ENCODE data around the gene RBM25.
"Not testable (repeated sequence)": the region's sequence is repeated elsewhere in the genome, so short reads cannot be mapped to it uniquely, and the experiment has no call there.

RBM25 gene

GRCh38 chr14:73058224-73058921 lies at the start of gene RBM25:
RBM25 (plus strand) TSS chr14:73058534; CDS start chr14:73071642, 13,108 bp downstream.
- peak; percentile 100 for DNase-seq

- not testable (repeated sequence) for DNase-seq
Measured at GRCh38 chr14:73011189-73011588, 47.1 kb upstream of the RBM25 start.

DNA sequence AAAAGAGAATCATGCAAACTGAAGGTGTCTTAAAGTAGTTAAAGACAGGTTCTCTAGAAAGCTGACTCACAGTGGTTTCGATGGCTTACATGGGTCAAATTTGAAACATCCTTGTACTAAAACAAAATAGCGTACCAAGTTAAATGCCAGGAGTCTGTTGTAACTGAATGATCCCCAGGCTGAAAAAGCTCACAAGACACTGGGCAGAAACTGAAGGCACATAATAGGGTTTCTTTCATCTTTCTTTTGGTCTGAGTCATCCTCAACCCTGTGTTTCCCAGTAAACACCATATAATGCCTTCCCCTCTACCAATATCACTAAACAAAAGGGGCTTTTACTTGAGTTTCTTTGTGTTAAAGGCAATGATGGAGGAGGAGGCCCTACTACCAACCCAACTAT lies 44.2 kb upstream of the RBM25 start:
- no peak for DNase-seq

DNA sequence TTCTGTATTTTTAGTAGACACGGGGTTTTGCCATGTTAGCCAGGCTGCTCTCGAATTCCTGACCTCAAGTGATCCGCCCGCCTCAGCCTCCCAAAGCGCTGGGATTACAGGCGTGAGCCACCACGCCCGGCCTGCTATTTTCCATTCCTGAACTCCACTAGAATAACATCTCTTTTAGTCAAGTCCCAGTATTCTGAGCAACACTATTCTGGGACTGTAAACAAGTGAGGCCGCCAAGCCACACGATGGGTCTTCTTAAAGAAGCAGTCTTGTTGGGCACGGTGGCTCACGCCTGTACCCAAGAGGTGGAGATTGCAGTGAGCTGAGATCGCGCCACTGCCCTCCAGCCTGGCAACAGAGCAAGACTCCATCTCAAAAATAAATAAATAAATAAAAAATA lies 42.8 kb upstream of the RBM25 start:
- not testable (repeated sequence) for DNase-seq

DNA sequence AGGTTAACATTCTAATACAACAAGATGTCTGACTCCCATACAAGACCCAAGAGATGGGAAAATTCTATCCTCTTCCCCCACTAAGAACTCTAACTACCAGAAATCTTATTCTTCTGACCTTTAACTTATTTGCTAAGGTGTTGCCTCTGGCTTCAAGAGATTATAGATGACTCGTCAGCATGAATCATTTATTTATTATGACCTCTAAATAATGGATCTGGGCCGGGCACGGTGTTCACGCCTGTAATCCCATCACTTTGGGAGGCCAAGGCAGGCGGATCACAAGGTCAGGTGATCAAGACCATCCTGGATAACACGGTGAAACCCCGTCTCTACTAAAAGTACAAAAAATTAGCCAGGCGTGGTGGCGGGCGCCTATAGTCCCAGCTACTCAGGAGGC lies 42.3 kb upstream of the RBM25 start:
- DNase-seq = not testable (repeated sequence)

DNA sequence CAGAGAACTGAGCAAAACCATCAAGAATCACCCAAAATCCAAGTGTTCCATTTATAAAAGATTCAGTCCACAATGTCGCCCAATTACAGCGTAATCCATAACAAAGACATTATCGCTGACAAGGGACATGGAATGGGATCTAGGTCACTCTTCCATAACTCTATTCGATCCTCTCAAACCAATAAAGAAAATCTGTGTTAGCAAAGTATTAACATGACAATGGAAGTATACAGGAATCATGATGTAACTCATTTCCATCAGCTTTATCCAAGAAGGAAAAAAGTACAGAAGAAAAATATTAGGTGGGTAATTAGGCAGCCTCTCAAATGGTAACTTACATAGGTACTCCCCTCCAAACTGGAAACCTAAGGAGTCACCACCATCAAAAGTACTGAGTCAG lies 36.3 kb upstream of the RBM25 start:
- no peak for DNase-seq

DNA sequence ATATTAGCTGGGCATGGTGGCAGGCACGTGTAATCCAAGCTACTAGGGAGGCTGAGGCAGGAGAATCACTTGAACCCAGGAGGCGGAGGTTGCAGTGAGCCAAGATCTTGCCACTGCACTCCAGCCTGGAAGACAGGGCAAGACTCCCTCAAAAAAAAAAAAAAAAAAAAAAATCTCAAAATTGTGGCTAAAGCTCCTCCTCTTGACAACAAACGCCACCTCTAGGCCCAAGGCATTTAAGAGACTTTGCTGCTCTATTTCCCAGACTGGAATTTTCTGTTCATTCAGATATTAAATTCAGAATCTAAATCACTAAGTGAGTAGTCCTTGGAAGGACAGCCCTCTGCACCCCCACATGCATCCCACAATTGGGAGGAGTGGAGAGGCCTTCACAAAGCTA lies 32.8 kb upstream of the RBM25 start:
- no peak for DNase-seq

DNA sequence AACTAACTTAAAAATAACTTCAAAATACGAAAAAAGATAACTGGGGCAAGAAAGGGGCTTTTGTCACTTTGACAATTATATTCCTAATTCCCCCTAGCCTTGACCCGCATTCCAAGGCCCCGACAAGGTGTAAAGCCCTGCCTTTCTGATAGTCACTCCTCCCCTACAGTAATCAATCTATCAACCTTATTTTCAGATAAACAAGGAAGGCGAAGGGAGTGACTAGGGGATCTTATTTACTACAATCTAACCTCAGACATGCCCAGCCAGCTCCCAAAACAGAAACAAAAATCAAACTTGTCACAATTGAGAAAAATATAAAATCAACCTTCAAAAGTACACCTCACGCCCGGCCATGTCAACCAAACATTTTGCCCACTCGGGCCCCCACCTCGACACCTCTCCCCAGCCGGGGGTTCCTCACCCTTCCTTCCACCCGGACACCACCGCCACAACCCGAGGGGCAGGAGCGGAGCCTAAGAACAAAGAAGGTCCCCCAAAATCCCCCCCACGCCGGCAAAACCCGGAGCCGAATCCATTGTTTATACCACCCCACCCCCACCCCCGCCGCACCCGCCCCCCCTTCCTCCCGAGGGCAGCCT lies 32.0 kb upstream of the RBM25 start:
- DNase-seq = peak; percentile 20

GRCh38 chr14:73026845-73027542 lies 31.3 kb upstream of the RBM25 start, which contains the start of gene ZFYVE1:
ZFYVE1 (minus strand) TSS chr14:73027106; CDS start chr14:73024508, 2,598 bp downstream.
- peak; percentile 99 for DNase-seq

- no peak for DNase-seq
Measured at GRCh38 chr14:73027546-73027945, 30.8 kb upstream of the RBM25 start.

DNA sequence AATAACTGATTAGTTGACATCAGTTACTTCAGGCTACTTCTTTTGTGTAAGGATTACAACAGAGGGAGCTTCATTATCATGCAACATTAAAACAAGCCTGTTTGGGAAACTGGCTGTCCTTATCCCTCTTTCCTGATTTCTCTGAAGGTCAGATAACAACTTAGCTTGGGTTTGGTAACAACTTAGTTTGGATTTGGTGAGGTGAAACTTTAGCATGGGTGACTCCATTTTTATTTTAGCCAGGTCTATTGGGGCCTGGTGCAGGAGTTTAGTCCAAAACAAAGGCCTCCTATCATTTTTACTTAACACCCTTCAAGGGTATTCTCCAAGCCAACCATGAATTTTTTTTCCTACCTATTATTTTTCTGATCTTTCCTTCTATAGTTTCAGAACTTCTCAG lies 30.4 kb upstream of the RBM25 start:
- no peak for DNase-seq

DNA sequence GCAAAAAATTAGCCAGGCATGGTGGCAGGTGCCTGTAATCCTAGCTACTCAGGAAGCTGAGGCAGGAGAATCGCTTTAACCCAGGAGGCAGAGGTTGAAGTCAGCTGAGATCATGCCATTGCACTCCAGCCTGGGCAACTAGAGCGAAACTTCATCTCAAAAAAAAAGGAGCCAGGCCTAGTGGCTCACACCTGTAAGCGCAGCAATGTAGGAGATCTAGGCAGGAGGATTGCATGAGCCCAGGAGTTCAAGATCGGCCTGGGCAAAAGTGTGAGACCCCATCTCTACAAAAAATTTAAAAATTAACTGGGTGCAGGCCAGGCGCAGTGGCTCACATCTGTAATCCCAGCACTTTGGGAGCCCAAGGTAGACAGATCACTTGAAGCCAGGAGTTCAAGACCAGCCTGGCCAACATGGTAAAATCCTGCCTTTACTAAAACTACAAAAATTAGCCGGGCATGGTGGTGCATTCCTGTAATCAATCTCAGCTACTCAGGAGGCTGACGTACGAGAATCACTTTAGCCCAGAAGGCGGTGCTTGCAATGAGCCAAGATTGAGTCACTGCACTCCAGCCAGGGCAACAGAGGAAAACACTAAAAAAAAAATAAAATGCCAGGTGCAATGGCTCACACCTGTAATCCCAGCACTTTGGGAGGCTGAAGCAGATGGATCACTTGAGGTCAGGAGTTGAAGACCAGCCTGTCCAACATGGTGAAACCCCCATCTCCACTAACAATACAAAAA lies 21.5 kb upstream of the RBM25 start:
- DNase-seq = not testable (repeated sequence)

GRCh38 chr14:73047808-73048207 lies 10.5 kb upstream of the RBM25 start:
- peak; percentile 33 for DNase-seq

- DNase-seq = no peak
Measured at GRCh38 chr14:73049428-73049827, 8.9 kb upstream of the RBM25 start.

GRCh38 chr14:73055251-73055650 lies 3.1 kb upstream of the RBM25 start:
- DNase-seq = no peak

GRCh38 chr14:73057944-73058223 lies 450 bp upstream of the RBM25 start:
- no peak for DNase-seq

DNA sequence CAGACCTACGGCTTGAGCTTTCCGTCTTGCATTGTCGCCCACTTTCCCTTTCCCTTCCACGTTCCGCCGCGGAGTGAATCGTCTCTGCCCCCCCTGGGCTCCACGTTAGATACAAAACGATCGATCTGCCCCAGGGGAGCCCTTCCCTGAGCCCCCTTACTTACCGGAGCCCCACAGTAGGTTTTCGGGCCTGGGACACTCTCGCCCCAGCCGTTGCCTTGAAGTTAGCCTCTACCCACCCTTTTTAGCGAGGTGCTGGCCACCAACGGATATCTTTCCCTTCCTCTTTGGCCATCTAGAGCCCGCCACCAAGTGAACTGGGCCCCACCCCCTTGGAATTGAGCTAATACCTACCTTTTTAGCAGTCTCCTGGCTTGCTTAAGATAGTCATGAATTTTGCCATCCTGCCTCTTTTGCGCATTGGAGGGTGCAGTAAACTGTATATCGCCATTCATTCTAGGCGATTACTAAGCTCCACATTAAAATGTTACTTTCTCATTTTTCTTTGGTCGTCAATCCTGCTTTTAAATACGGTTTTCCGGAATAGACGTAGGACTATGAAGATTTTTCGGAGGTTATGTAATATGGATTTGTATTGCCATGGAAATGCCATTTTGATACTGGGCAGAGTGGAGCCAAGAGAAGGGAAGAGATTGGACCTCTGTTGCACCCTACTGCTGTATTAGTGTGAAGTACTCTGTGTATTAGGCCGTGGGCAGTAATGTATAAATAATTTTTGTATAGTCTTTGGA lies 764 bp downstream of the RBM25 start:
- peak; percentile 75 for DNase-seq

DNA sequence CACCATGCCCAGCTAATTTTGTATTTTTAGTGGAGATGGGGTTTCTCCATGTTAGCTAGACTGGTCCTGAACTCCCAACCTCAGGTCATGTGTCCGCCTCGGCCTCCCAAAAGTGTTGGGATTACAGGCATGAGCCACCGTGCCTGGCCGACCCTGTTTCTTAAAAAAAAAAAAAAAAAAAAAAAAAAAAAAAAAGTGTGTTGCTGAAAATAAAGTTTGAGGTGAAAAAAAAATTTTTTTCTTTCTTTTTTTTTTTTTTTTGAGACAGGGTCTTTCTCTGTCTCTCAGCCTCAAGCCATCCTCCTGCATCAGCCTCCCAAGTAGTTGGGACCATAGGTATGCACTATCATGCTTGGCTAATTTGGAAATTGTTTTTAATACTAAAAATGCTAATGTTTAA lies 11.3 kb downstream of the RBM25 start:
- DNase-seq = no peak

GRCh38 chr14:73091044-73091443 lies 32.7 kb downstream of the RBM25 start:
- DNase-seq = no peak

- DNase-seq = no peak
Measured at GRCh38 chr14:73097421-73097820, 39.1 kb downstream of the RBM25 start.

GRCh38 chr14:73100334-73100733 lies 42.0 kb downstream of the RBM25 start:
- DNase-seq = no peak

DNA sequence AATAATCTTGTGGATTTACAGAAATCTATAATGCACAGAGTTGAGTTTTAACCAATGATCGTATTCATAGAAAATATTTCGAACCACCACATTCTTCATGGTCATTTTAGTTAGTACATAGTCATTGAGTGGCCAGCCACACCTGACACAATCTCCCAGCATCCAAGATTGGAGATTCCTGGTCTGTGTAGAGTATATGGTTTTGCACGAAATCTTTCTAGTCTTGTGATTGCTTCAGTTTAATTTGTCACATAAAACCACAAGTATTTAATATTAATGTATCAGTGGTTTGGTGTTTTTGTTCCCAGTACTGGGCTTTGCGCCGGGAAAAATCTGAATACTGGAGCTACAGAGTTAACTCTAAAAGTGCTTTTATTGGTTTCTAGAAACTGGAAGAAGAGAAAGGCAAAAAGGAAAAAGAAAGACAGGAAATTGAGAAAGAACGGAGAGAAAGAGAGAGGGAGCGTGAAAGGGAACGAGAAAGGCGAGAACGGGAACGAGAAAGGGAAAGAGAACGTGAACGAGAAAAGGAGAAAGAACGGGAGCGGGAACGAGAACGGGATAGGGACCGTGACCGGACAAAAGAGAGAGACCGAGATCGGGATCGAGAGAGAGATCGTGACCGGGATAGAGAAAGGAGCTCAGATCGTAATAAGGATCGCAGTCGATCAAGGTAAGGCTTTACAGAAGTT lies 44.6 kb downstream of the RBM25 start:
- DNase-seq = no peak
